Stimulated activated naive CD8-positive, alpha-beta T cell treated with anti-CD3 and anti-CD28 coated beads, Interleukin-15, amount 100 ng/mL, for 72 hours (primary cell): ENCODE data around the gene POU4F2.
"Not testable (repeated sequence)": the region's sequence is repeated elsewhere in the genome, so short reads cannot be mapped to it uniquely, and the experiment has no call there.

Experiments used
- ATAC-seq: fragments of 150-1000 bp; cut with Tn5 transposase; 2 replicates; pipeline ENCODE4 v1.10.0; 2021; ENCODE audit warnings: mild to moderate bottlenecking, moderate library complexity
- DNase-seq, 2 donors: peaks; one replicate each; pipeline ENCODE4 v3.0.0; 2021 to 2022
- H3K27ac Mint-ChIP-seq, 2 donors: one replicate each; pipeline ENCODE4 v1.8.0; 2022; ENCODE audit warnings: mild to moderate bottlenecking in 2 of 2, mixed read lengths in 2 of 2, moderate library complexity in 2 of 2
- H3K27me3 Mint-ChIP-seq: one replicate; pipeline ENCODE4 v1.8.0; 2022; ENCODE audit warnings: mixed read lengths
- H3K4me1 Mint-ChIP-seq: one replicate; pipeline ENCODE4 v1.8.0; 2022; ENCODE audit warnings: mild to moderate bottlenecking, mixed read lengths
- H3K4me3 Mint-ChIP-seq, 2 donors: one replicate each; pipeline ENCODE4 v1.8.0; 2022; ENCODE audit warnings: mild to moderate bottlenecking in 2 of 2, mixed read lengths in 2 of 2, moderate library complexity in 1 of 2
- H3K9me3 Mint-ChIP-seq, 2 donors: one replicate each; pipeline ENCODE4 v1.8.0; 2022; ENCODE audit warnings: mixed read lengths in 2 of 2

POU4F2 gene

GRCh38 chr4:146646593-146647325 lies 8.1 kb downstream of the POU4F2 start:
- no peak for ATAC-seq
- no peaks in the 10 kb centered on the region for H3K9me3 Mint-ChIP-seq
- H3K4me3 Mint-ChIP-seq, result no peak overlapping the region
- H3K4me1 Mint-ChIP-seq, result peaks cover 7% of the 10 kb centered on the region
- no peak overlapping the region for H3K27ac Mint-ChIP-seq
- DNase-seq, result no peak
- peaks cover 99% of the 10 kb centered on the region for H3K27me3 Mint-ChIP-seq

- Mint-ChIP-seq H3K4me1 (peaks cover 7% of the 10 kb centered on the region), H3K9me3 (no peaks in the 10 kb centered on the region), H3K4me3 (no peak overlapping the region), H3K27me3 (peaks cover 99% of the 10 kb centered on the region), H3K27ac (no peak overlapping the region)
- DNase-seq, result no peak
- no peak for ATAC-seq
These were observed 9.1 kb downstream of the POU4F2 start for GRCh38 chr4:146647615-146648460.

- H3K4me1 Mint-ChIP-seq, result peaks cover 7% of the 10 kb centered on the region
- no peak for DNase-seq
- H3K27ac Mint-ChIP-seq, result no peak overlapping the region
- H3K9me3 Mint-ChIP-seq, result no peaks in the 10 kb centered on the region
- no peak for ATAC-seq
- H3K4me3 Mint-ChIP-seq, result no peak overlapping the region
- H3K27me3 Mint-ChIP-seq, result peaks cover 99% of the 10 kb centered on the region
These were observed 9.7 kb downstream of the POU4F2 start for GRCh38 chr4:146648461-146648783.

- no peak overlapping the region for H3K4me3 Mint-ChIP-seq
- H3K27ac Mint-ChIP-seq, result no peak overlapping the region
- ATAC-seq (no peak), DNase-seq (no peak)
- H3K9me3 Mint-ChIP-seq, result no peaks in the 10 kb centered on the region
- peaks cover 100% of the 10 kb centered on the region for H3K27me3 Mint-ChIP-seq
- H3K4me1 Mint-ChIP-seq, result peaks cover 8% of the 10 kb centered on the region
These were observed 10.5 kb downstream of the POU4F2 start for GRCh38 chr4:146649232-146649631.

- Mint-ChIP-seq H3K4me3 (no peak overlapping the region), H3K9me3 (no peaks in the 10 kb centered on the region), H3K27me3 (peaks cover 100% of the 10 kb centered on the region), H3K4me1 (peaks cover 16% of the 10 kb centered on the region), H3K27ac (no peak overlapping the region)
- ATAC-seq (no peak), DNase-seq (no peak)
These were observed 11.3 kb downstream of the POU4F2 start for GRCh38 chr4:146650034-146650433.

- Mint-ChIP-seq H3K27ac (no peak overlapping the region), H3K4me3 (peak overlapping the region; percentile 74 to 75), H3K4me1 (peaks cover 15% of the 10 kb centered on the region), H3K9me3 (no peaks in the 10 kb centered on the region), H3K27me3 (peaks cover 80% of the 10 kb centered on the region)
- DNase-seq, result no peak
- ATAC-seq, result peak; percentile 68
These were observed 16.2 kb downstream of the POU4F2 start for GRCh38 chr4:146654687-146655520.

GRCh38 chr4:146655521-146655856 lies 16.8 kb downstream of the POU4F2 start:
- Mint-ChIP-seq H3K27ac (no peak overlapping the region), H3K9me3 (no peaks in the 10 kb centered on the region), H3K27me3 (peaks cover 79% of the 10 kb centered on the region), H3K4me1 (peaks cover 15% of the 10 kb centered on the region), H3K4me3 (peak overlapping the region; percentile 51 to 74)
- DNase-seq (no peak), ATAC-seq (no peak)

GRCh38 chr4:146661367-146661766 lies 22.7 kb downstream of the POU4F2 start:
- no peak for DNase-seq
- Mint-ChIP-seq H3K27me3 (peaks cover 27% of the 10 kb centered on the region), H3K4me1 (no peaks in the 10 kb centered on the region), H3K4me3 (no peak overlapping the region), H3K27ac (no peak overlapping the region), H3K9me3 (peaks cover 4 to 11% of the 10 kb centered on the region in 2 donors)
- ATAC-seq, result no peak

GRCh38 chr4:146663968-146664311 lies 25.2 kb downstream of the POU4F2 start:
- not testable (repeated sequence) for H3K27ac Mint-ChIP-seq, ATAC-seq, H3K4me1 Mint-ChIP-seq, H3K4me3 Mint-ChIP-seq, DNase-seq
- Mint-ChIP-seq H3K27me3 (peaks cover 16% of the 10 kb centered on the region), H3K9me3 (peaks cover 4 to 11% of the 10 kb centered on the region in 2 donors)

- Mint-ChIP-seq H3K4me3 (no peak overlapping the region), H3K27ac (no peak overlapping the region), H3K4me1 (no peaks in the 10 kb centered on the region), H3K27me3 (peaks cover 10% of the 10 kb centered on the region), H3K9me3 (no peaks in the 10 kb centered on the region)
- DNase-seq (no peak), ATAC-seq (no peak)
These were observed 36.3 kb downstream of the POU4F2 start for GRCh38 chr4:146674829-146675570.
